ENCODE results near the gene SUPT5H.

GRCh38 chr19:39472746-39473442 lies 27.5 kb downstream of the SUPT5H start:
- TF ChIP-seq ZNF607 (CRISPR knock-in tag; IDR thresholded peaks at IDR 0.05; ENCODE audit: borderline replicate concordance) (no peak), POLR2G (IDR thresholded peaks at IDR 0.05; ENCODE audit: low read depth, low read length) (no peak), FOXM1 (CRISPR knock-in tag; IDR thresholded peaks at IDR 0.05) (no peak), ZNF567 (CRISPR knock-in tag; IDR thresholded peaks at IDR 0.05; ENCODE audit: borderline replicate concordance) (no peak), ZNF281 (CRISPR knock-in tag; IDR thresholded peaks at IDR 0.05; ENCODE audit: borderline replicate concordance) (no peak), TARDBP (CRISPR knock-in tag; IDR thresholded peaks at IDR 0.05) (no peak), GABPA (IDR thresholded peaks at IDR 0.05; ENCODE audit: low read depth, low read length) (no peak), GABPA (CRISPR knock-in tag; IDR thresholded peaks at IDR 0.05; ENCODE audit: low read depth) (no peak), ELF4 (CRISPR knock-in tag; IDR thresholded peaks at IDR 0.05; ENCODE audit: borderline replicate concordance) (no peak), STAG1 (CRISPR knock-in tag; IDR thresholded peaks at IDR 0.05) (no peak)
- TF ChIP-seq, protein P1, sequence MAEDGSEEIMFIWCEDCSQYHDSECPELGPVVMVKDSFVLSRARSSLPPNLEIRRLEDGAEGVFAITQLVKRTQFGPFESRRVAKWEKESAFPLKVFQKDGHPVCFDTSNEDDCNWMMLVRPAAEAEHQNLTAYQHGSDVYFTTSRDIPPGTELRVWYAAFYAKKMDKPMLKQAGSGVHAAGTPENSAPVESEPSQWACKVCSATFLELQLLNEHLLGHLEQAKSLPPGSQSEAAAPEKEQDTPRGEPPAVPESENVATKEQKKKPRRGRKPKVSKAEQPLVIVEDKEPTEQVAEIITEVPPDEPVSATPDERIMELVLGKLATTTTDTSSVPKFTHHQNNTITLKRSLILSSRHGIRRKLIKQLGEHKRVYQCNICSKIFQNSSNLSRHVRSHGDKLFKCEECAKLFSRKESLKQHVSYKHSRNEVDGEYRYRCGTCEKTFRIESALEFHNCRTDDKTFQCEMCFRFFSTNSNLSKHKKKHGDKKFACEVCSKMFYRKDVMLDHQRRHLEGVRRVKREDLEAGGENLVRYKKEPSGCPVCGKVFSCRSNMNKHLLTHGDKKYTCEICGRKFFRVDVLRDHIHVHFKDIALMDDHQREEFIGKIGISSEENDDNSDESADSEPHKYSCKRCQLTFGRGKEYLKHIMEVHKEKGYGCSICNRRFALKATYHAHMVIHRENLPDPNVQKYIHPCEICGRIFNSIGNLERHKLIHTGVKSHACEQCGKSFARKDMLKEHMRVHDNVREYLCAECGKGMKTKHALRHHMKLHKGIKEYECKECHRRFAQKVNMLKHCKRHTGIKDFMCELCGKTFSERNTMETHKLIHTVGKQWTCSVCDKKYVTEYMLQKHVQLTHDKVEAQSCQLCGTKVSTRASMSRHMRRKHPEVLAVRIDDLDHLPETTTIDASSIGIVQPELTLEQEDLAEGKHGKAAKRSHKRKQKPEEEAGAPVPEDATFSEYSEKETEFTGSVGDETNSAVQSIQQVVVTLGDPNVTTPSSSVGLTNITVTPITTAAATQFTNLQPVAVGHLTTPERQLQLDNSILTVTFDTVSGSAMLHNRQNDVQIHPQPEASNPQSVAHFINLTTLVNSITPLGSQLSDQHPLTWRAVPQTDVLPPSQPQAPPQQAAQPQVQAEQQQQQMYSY (CRISPR knock-in tag; IDR thresholded peaks at IDR 0.05), result no peak
- TF ChIP-seq, protein P2, sequence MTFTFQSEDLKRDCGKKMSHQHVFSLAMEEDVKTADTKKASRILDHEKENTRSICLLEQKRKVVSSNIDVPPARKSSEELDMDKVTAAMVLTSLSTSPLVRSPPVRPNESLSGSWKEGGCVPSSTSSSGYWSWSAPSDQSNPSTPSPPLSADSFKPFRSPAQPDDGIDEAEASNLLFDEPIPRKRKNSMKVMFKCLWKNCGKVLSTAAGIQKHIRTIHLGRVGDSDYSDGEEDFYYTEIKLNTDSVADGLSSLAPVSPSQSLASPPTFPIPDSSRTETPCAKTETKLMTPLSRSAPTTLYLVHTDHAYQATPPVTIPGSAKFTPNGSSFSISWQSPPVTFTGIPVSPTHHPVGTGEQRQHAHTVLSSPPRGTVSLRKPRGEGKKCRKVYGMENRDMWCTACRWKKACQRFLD (CRISPR knock-in tag; IDR thresholded peaks at IDR 0.05; ENCODE audit: borderline replicate concordance), result no peak
- TF ChIP-seq, protein P3, sequence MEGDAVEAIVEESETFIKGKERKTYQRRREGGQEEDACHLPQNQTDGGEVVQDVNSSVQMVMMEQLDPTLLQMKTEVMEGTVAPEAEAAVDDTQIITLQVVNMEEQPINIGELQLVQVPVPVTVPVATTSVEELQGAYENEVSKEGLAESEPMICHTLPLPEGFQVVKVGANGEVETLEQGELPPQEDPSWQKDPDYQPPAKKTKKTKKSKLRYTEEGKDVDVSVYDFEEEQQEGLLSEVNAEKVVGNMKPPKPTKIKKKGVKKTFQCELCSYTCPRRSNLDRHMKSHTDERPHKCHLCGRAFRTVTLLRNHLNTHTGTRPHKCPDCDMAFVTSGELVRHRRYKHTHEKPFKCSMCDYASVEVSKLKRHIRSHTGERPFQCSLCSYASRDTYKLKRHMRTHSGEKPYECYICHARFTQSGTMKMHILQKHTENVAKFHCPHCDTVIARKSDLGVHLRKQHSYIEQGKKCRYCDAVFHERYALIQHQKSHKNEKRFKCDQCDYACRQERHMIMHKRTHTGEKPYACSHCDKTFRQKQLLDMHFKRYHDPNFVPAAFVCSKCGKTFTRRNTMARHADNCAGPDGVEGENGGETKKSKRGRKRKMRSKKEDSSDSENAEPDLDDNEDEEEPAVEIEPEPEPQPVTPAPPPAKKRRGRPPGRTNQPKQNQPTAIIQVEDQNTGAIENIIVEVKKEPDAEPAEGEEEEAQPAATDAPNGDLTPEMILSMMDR (CRISPR knock-in tag; IDR thresholded peaks at IDR 0.05), result no peak
- TF ChIP-seq, protein P4, sequence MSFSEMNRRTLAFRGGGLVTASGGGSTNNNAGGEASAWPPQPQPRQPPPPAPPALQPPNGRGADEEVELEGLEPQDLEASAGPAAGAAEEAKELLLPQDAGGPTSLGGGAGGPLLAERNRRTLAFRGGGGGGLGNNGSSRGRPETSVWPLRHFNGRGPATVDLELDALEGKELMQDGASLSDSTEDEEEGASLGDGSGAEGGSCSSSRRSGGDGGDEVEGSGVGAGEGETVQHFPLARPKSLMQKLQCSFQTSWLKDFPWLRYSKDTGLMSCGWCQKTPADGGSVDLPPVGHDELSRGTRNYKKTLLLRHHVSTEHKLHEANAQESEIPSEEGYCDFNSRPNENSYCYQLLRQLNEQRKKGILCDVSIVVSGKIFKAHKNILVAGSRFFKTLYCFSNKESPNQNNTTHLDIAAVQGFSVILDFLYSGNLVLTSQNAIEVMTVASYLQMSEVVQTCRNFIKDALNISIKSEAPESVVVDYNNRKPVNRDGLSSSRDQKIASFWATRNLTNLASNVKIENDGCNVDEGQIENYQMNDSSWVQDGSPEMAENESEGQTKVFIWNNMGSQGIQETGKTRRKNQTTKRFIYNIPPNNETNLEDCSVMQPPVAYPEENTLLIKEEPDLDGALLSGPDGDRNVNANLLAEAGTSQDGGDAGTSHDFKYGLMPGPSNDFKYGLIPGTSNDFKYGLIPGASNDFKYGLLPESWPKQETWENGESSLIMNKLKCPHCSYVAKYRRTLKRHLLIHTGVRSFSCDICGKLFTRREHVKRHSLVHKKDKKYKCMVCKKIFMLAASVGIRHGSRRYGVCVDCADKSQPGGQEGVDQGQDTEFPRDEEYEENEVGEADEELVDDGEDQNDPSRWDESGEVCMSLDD (CRISPR knock-in tag; IDR thresholded peaks at IDR 0.05; ENCODE audit: borderline replicate concordance), result no peak
